HTERT RPE-1 (cell line): ENCODE data around the gene ALOX5.
"Not testable (repeated sequence)": the region's sequence is repeated elsewhere in the genome, so short reads cannot be mapped to it uniquely, and the experiment has no call there.

Experiments
- in situ Hi-C: fragments of 300-500 bp; cut with MboI; formaldehyde crosslinking; loops from 4 replicates; pipeline ENCODE4 v1.14.3; 2020; ENCODE audit warnings: low sequenced_read_pairs

The ALOX5 gene

DNA sequence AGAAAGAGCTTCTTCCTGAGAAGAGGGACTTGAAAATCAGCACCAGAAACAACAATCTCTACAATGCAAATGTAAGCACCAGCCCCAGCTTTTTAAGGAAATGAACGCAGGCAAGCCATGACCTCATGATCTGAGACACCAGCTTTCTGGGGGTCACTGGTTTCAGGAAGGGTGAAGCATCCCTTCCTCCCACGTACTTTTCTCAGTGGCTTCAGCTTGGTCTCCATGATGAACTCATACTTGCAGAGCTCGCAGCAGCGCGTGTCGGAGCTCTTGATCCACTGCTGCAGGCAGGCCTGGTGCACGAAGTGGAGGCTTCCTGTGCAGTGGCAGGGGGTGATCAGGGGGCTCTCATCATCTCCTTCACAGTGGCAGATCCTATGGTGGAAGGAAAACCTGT, 87.0 kb downstream of the ALOX5 start:
- in situ Hi-C loops, result no loop called here

DNA sequence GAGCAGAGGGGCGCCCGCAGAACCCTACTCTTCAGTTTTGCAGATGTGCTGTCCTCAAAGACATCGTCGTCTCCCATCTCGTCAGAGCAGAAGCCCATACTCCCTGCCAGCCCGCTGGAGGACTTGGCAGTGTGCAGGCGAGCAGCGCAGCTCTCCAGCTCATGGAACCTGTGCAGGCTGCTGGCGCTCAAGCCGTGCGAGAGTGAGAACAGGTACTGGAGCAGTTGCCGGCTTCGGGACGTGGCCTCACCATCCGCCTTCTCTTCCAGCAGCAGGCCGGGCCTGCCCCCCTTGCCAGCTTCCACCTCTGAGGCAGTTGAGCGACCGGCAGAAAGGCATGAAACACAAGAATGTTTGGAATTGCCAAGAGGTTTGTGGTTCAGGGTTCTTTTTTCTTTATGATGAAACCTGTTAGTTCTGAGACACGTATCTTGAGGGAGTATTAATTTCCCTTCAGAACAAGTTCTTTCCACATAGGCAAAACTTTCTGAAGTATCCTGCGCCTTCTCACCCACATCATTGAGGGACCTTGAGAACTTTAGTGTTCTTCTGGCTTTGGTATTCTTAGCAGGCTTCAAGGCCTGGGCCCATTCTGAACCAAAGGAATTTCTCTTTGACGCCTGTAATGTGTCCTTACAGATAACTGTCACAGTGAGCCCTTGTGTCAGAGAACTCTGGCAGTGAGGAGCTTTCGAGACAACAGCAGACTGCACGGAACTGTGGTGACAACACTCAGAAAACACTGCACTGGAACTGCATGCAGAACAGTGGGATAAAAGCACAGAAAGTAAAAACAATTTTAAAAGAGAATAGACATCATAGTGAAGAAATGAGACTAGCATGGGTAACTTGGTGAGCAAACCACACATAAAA, 89.5 kb downstream of the ALOX5 start:
- in situ Hi-C loops, result no loop called here

DNA sequence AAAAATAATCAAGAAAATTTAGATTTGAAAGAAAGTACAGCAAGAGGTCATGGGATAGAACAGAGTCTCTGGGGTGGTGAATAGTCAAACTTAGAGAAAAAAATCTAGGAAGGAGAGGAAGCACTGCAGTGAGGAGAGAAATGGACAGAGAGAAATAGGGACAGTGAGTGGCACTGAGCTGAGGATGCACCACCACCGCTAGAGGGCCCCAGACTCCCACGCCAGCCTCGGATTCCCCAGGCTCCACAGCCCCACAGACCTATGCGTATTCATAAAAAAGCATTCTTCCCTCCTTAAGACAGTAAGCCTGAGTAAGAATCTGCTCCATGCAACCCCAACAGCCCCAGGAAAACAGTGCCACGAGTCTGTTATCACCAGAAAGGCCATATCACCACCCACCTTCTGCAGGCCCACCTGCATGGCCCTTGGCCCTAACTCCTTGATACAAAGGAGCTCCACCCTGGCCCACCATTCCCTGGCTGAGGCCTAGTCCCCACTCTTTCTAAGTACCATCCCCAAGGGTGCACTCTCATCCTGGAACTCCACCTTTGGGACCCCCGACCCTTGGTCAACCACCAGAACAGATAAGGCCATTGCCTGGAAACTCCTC, 91.0 kb downstream of the ALOX5 start:
- in situ Hi-C loops, result no loop called here

DNA sequence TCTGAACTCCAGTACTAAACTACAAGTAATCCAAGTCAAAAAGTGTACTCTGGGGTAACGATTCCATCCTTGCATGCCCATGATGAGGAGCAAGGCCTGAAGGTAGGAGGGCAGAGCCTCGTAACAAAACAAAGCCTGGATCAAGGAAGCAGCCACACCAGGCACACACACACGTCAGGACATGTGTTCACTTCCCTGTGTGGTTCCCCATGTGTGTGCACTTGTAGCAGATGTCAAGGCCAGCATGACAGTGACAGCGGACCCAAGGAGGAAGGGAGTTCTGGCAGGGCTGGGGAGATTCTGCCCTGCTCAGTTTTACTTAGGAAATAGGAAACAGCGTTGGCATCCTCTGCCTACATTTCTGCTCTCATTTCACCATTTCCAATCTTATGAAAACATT, 92.8 kb downstream of the ALOX5 start:
- in situ Hi-C loops, result no loop called here

DNA sequence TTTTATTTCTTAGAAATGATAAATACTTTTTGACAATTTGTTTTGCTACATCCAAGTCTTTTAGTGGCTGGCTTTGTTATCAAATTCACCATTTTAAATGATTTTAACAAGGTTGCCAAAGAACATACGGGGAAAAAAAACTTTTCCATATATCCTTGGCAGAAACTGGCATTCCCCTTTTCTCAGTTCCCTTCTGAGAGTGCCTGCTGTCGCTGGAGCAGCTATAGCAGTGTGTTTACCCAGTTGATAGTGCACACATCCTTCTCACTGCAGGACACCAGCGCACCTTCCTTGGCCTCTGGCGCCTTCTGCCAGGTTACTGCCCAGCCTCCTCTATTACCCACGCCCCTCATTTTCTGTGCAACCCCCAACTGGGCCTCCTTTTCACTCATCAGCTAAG, 94.1 kb downstream of the ALOX5 start:
- in situ Hi-C loops, result no loop called here

DNA sequence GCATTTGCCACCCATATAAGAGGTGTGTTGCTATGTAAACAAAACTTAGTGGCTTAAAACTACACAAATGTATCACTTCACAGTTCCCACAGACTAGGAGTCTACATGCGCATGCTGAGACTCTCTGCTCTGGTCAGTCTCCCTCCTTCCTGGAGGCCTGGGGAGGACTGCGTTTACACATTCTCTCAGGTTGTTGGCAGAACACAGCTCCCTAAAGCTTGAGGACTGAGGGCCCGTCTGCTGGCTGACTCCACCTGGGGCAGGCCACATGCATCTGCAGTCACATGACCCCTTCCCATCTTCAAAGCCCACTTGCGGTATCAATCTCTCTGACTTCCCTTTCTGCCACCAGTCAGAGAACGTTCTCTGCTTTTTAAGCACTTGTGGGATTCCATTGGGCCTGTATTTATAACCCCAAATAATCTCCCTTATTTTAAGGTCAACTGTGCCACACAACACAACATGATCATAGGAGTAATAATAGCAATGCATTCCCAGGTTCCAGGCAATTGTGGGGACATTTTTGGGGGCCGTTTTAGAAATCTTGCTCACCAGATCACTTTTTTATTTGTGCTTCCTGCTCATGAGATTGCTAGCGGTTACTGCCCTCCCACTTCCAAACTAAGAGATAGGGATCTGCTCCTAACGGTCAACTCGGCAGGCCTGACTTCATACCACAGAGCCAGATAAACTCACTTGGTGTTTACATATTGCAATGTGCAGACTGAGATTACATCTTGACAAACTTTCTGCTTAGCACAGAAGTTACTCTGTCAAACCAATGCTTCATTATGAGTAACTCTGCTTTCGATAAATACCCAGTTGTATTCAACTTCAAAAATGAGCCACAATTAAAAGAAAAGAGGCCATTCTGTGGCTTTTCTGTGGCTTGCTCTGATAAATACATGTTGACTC, 96.3 kb downstream of the ALOX5 start:
- in situ Hi-C loops, result no loop called here

DNA sequence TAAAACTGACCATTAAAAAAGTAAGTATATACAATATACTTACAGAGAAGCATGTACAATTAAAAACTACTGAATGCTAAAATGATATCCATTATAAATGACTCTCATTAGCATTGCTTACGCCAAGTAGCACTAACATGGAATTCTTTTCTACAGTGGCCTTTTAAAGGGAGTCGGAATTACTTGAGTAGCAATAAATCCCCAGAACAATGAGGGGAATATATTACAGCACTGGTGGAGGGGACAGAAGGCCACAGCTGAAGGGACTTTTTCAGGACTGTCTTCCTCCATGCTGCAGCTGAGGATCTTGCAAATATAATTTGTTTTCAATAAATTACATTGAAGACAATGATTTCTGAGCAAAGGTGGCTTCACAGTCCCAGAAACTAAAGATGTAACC, 97.0 kb downstream of the ALOX5 start:
- in situ Hi-C loops, result no loop called here

DNA sequence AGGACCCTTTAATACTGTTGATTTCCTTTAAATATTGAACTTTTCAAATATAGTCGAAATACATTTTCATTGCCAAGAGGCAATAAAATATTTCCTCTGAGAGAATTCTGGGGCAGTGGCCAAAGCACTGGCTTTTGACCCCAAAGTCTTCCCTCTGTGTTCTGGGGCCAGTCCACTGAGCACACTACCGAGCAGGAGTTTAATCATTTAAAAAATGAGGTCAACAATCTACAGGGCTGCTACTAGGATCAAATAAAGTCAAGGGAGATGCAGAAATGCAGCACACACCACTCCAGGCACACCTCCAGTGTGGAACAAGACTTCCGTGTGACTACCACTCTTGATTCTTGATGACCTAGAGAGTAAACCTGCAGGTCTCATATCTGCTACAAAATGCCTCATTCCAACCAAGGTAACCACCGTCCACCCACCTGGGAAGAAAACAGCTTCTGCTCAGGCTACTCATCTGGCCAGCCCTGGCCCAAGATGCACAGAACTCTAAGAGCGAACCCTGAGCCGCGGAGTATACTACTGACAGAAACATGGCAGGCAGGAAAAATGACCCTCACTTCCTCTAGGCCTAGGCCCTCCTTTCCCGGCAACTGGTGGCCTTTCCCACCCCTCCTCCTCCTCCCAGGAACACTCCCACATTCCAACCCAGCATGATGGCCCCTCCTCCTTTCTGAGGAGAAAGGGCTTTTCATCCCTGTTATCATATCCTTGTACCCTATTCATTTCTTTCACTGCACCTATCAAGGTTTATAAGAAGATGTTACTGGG, 97.7 kb downstream of the ALOX5 start:
- in situ Hi-C loops, result no loop called here

DNA sequence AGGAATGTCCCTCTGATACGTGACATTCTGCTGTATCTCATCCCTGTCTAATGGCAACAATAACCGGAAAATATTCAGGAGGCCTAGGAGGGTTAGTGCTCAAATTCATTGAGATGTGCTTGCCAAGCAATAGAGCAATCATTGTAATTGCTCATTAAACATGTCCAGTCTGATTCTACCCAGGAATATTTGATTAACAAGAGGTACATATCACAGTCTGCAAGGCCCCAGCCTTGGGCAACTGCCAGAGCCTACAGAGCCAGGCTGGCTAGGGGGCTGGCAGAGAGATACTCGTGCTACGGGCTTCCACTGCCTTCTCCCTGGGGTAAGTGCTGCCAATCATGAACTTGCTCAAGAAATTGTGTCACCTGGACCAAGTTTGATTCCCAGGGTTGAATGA, 99.1 kb downstream of the ALOX5 start:
- in situ Hi-C loops, result no loop called here

DNA sequence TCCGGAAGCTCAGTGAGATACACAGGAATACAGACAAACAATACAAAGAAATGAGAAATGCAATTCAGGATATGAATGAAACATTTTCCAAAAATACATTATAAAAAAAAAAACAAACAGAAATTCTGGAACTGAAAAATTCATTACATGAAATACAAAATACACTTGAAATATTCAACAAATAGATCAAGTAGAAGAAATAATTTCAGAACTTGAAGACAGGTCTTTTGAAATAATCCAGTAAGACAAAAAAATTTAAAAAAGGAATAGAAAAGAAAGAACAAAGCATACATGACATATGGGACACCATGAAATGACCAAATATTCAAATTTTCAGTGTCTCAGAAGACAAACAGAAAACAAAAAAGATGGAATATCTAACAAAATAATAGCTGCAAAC, 102.5 kb downstream of the ALOX5 start:
- in situ Hi-C loops, result no loop called here

DNA sequence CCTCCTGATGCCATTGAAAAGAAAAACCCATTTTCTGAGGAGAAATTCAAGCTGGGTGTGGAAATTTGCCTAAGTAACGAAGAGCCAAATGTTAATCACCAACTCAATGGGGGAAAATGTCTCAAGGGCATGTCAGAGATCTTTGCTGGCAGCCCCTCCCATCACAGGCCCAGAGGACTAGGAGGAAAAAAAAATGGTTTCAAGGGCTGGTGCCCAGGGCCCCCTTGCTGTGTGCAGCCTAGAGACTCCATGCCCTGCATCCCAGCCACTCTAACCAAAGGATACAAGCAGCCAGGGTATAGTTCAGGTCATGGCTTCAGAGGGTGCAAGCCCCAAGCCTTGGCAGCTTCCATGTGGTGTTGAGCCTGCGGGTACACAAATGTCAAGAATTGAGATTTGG, 106.3 kb downstream of the ALOX5 start:
- in situ Hi-C loops, result no loop called here

DNA sequence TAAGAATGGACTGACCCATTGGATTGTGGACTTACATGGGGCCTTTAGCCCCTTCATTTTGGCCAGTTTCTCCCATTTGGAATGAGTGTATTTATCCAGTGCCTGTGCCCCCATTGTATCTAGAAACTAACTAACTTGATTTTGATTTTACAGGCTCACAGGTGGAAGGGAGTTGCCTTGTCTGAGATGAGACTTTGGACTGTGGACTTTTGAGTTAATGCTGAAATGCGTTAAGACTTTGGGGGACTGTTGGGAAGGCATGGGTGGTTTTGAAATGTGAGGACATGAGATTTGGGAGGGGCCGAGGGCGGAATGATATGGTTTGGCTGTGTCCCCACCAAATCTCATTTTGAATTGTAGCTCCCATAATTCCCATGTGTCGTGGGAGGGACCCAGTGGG, 107.1 kb downstream of the ALOX5 start:
- in situ Hi-C loops, result not testable (repeated sequence)

DNA sequence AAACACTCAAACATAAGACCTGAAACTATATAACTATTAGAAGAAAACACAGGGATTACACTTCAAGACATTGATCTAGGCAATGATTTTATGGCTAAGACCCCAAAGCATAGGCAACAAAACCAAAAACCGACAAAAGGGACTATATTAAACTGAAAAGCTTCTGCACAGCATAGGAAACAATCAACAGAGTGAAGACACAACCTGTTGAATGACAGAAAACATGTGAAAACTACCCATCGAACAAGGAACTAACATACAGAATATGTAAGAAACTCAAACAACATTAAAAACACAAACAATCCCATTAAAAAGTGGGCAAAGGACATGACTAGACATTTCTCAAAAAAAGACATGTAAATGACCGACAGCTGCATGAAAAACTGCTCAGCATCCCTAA, 109.0 kb downstream of the ALOX5 start:
- in situ Hi-C loops, result no loop called here

DNA sequence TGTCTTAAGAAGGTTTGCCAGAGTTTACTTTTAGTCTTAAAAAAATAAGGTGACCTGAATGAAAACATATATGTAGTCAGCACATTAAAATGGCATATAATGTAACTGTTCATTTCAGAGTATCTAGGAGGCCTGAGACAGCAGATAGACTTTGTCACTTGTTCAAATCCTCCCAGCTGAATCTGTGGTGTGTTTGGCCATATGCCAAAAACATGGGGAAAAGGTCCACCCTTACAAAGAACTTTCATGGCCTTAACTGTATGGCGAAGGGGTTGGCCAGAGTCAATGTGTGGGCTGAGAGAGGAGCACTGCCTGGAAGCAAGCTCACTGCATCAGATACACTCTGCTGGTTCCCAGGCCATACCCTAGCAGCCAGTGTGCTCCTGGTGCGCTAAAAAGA, 113.7 kb downstream of the ALOX5 start:
- in situ Hi-C loops, result no loop called here

DNA sequence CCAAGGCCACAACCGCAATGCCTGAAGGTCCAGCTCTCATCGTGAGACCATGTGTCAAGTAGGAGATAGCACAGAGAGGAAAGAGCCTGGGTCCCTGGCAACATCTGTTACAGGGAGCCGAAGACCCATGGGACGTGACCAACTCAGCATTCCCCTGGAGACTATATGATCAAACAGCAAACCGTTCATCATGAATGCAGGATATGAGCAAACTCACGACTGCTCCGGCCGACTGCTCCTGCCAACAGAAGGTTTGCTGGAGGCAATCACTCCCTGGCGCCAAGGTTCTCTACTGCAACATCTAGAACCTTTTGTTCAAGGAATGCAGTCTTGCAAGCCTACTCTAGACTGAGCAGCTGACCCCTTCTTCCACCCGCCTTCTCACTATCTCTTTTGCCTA, 114.3 kb downstream of the ALOX5 start:
- in situ Hi-C loops, result no loop called here

DNA sequence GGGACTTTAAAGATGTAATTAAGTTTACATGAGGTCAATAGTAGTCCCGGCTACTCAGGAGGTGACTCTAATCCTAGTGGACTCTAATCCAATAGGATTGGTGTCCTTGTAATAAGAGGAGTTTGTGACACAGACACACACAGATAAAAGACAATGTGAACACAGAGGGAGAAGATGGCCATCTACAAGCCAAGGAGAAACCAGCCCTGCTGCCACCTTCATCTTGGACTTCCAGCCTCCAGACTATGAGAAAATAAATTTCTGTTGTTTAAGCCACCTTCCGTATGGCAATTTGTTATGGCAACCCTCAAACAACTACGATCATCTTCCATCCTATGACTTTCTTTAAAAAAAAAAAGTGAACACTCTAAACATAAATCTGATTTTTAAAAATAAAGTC, 116.3 kb downstream of the ALOX5 start:
- in situ Hi-C loops, result no loop called here

DNA sequence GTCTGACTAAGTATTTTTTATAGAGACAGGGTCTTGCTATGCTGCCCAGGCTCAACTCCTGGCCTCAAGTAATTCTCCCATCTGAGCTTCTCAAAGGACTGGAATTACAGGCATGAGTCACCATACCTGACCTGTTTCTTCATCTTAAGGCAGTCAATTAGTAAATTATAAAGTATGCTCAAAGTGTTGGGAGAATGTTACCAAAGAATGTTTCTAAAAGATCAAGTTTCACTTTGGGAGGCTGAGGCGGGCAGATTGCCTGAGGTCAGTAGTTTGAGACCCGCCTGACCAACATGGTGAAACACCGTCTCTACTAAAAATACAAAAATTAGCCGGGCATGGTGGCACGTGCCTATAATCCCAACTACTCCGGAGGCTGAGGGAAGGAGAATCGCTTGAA, 117.0 kb downstream of the ALOX5 start:
- in situ Hi-C loops, result no loop called here
